ENCODE data around the gene AGPS. TPM values are rescaled to one million over a fixed set of nuclear protein-coding genes. Genes with fewer than 3 reads are reported as not detected.

AGPS gene
- total and polyA plus RNA-seq, 2 donors (not counting 1 experiment from before 2014, with no cell fraction given) = 2.2 to 25.5 TPM

DNA sequence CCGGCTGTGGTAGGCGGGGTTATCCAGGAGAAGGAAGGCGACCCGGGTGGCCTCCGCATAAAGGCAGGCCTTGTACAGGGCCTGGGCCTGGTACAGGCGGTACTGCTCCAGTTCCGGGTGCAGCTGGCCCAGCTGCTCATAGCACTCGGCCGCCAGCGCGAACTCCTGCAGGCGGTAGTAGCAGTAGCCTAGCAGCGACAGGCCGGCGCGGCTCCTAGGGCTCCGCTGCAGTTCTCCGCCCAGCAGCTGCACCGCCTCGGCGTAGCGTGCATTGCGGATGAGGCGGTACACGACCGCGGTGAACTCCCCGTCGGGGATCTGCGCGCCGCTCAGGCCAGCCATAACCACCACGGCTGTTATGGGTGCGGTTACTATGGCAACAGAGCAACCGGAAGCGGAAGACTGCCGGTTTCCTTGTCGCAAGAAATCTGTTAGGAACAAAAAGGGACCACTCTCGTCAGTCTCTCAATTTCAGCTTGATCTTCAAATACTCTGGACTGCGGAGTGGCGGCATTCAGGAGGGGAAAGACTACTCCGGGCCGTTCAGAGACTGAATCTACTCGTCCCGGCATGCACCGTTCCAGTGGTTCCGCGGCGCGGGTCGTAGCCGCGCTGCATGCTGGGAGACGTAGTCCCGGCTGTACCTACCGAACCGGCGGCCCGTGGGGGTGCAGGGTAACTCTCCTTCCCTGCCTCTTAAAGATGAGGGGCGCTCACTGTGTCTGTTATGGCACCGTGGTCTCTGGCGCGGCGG lies 160.0 kb downstream of the AGPS start:
- CTCF ChIA-PET = interaction anchor here (1.6 kb wide), 1 partner anchor 388 kb away, joined by 4 read pairs; no protein-coding TSS in a partner anchor
- Histone ChIP-seq H3K9me3 (ENCODE audit: control extremely low read depth in 1 of 3, control insufficient read depth in 2 of 3, insufficient read depth in 1 of 3, low read length in 2 of 3) (no peaks in the 10 kb centered on the region), H3K27ac (ENCODE audit: low read length in 2 of 2) (peak overlapping the region; percentile 99 to 100), H3K9ac (ENCODE audit: low read length) (peak overlapping the region; percentile 89), H4K20me1 (ENCODE audit: control insufficient read depth, insufficient read depth, low read length, poor library complexity, severe bottlenecking) (no peaks in the 10 kb centered on the region), H3K36me3 (replicated peaks in 1 of 2; ENCODE audit: control extremely low read depth in 1 of 2, control insufficient read depth in 1 of 2, extremely low read depth in 1 of 2, insufficient read depth in 2 of 2, low read length in 1 of 2) (no peaks in the 10 kb centered on the region), H3K4me2 (replicated peaks; ENCODE audit: low read depth, low read length, poor library complexity, severe bottlenecking) (peak overlapping the region; percentile 83), H2AFZ (ENCODE audit: insufficient read depth, low read depth, low read length, poor library complexity, severe bottlenecking) (peak overlapping the region; percentile 80), H3K79me2 (ENCODE audit: control insufficient read depth, insufficient read depth, low read length) (no peaks in the 10 kb centered on the region), H3K4me1 (ENCODE audit: control insufficient read depth in 2 of 2, insufficient read depth in 2 of 2, low read length in 2 of 2) (peaks cover 9 to 13% of the 10 kb centered on the region in 2 donors), H3K4me3 (ENCODE audit: control extremely low read depth in 1 of 5, extremely low read depth in 1 of 5, insufficient read depth in 1 of 5, low read depth in 2 of 5, low read length in 4 of 5) (peak overlapping the region; percentile 63 to 98 (median 94)), H3K27me3 (replicated peaks in 1 of 4; ENCODE audit: control extremely low read depth in 1 of 4, control insufficient read depth in 3 of 4, insufficient read depth in 4 of 4, low read length in 3 of 4) (no peaks in the 10 kb centered on the region)
- WGBS (ENCODE audit: insufficient coverage) = 2% methylated on average over 61 of the region's 64 CpGs
- no peaks in the 10 kb centered on the region for H3K9me3 Mint-ChIP-seq (ENCODE audit: insufficient read depth)
- peak overlapping the region; percentile 100 for H3K27ac Mint-ChIP-seq
- no peak for TF ChIP-seq EZH2 (IDR thresholded peaks at IDR 0.05; ENCODE audit: borderline replicate concordance, insufficient read depth, low read depth, low read length, poor library complexity, severe bottlenecking)
- TF ChIP-seq, protein P1, sequence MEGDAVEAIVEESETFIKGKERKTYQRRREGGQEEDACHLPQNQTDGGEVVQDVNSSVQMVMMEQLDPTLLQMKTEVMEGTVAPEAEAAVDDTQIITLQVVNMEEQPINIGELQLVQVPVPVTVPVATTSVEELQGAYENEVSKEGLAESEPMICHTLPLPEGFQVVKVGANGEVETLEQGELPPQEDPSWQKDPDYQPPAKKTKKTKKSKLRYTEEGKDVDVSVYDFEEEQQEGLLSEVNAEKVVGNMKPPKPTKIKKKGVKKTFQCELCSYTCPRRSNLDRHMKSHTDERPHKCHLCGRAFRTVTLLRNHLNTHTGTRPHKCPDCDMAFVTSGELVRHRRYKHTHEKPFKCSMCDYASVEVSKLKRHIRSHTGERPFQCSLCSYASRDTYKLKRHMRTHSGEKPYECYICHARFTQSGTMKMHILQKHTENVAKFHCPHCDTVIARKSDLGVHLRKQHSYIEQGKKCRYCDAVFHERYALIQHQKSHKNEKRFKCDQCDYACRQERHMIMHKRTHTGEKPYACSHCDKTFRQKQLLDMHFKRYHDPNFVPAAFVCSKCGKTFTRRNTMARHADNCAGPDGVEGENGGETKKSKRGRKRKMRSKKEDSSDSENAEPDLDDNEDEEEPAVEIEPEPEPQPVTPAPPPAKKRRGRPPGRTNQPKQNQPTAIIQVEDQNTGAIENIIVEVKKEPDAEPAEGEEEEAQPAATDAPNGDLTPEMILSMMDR (IDR thresholded peaks at IDR 0.05) = no peak
- H3K4me3 Mint-ChIP-seq = peak overlapping the region; percentile 97
- peaks cover 19% of the 10 kb centered on the region for H3K4me1 Mint-ChIP-seq
- peak; percentile 92 for ATAC-seq (ENCODE audit: low read depth)
- intact Hi-C loops (cut with micrococcal nuclease) = loop anchor here (1.0 to 5.0 kb wide), 8 partner anchors 66 to 1550 kb away; partner anchors contain the start of genes AGPS, HNRNPA3 and LNPK
- POLR2A ChIA-PET = no interaction called here
- H3K27me3 Mint-ChIP-seq = no peaks in the 10 kb centered on the region
- peak; percentile 98 for DNase-seq

Measured in B cell (primary cell).